ENCODE measurements around the gene CNTFR. TPM values are rescaled to one million over a fixed set of nuclear protein-coding genes. Genes with fewer than 3 reads are reported as not detected.

The CNTFR gene
- total RNA-seq, 2 experiments from 2014 or later = not detected

GRCh38 chr9:34590381-34591247, 1.1 kb upstream of the CNTFR start:
- POLR2A ChIA-PET = interaction anchor here (1.0 to 1.1 kb wide), 2 partner anchors 10 to 133 kb away, joined by 3 read pairs; no protein-coding TSS in a partner anchor
- peak; percentile 25 for ATAC-seq
- Mint-ChIP-seq H3K4me1 (ENCODE audit: low read depth) (peaks cover 23% of the 10 kb centered on the region), H3K36me3 (ENCODE audit: low read depth) (no peaks in the 10 kb centered on the region), H3K27ac (no peak overlapping the region), H3K27me3 (peaks cover 60% of the 10 kb centered on the region), H3K4me3 (peak overlapping the region; percentile 53), H3K9me3 (no peaks in the 10 kb centered on the region)
- no peak for TF ChIP-seq CTCF (IDR thresholded peaks at IDR 0.05)
- DNase-seq = peak; percentile 24
- intact Hi-C loops (cut with micrococcal nuclease) = loop anchor here (5.0 kb wide), 2 partner anchors 43 to 153 kb away; no protein-coding TSS in a partner anchor
- CTCF ChIA-PET = interaction anchor here (0.7 to 3.2 kb wide), 28 partner anchors 9 to 204 kb away, joined by 3 to 43 read pairs (median 6); partner anchors contain the start of genes CCL27, DCTN3 and SIGMAR1

- Mint-ChIP-seq H3K27me3 (peaks cover 70% of the 10 kb centered on the region), H3K4me3 (peak overlapping the region; percentile 30), H3K36me3 (ENCODE audit: low read depth) (no peaks in the 10 kb centered on the region), H3K4me1 (ENCODE audit: low read depth) (peaks cover 23% of the 10 kb centered on the region), H3K27ac (no peak overlapping the region), H3K9me3 (no peaks in the 10 kb centered on the region)
- DNase-seq (no peak), ATAC-seq (no peak)
- intact Hi-C loops (cut with micrococcal nuclease) = no loop called here
- CTCF ChIA-PET = interaction anchor here (0.6 to 3.5 kb wide), 6 partner anchors 15 to 185 kb away, joined by 3 to 14 read pairs (median 4); partner anchors contain the start of gene DCTN3
- no peak for TF ChIP-seq CTCF (IDR thresholded peaks at IDR 0.05)
- POLR2A ChIA-PET = interaction anchor here (0.8 kb wide), 1 partner anchor 10 kb away, joined by 3 read pairs; no protein-coding TSS in a partner anchor
These were observed 571 bp downstream of the CNTFR start for GRCh38 chr9:34588671-34589635.

GRCh38 chr9:34587271-34587670, 2.3 kb downstream of the CNTFR start:
- no peaks in the 10 kb centered on the region for H3K9me3 Mint-ChIP-seq
- peaks cover 20% of the 10 kb centered on the region for H3K4me1 Mint-ChIP-seq (ENCODE audit: low read depth)
- DNase-seq (no peak), ATAC-seq (no peak)
- ChIA-PET CTCF (interaction anchor here (1.0 to 3.5 kb wide), 7 partner anchors 10 to 183 kb away, joined by 3 to 14 read pairs (median 6); partner anchors contain the start of gene DCTN3), POLR2A (no interaction called here)
- TF ChIP-seq CTCF (IDR thresholded peaks at IDR 0.05) = no peak
- H3K4me3 Mint-ChIP-seq = no peak overlapping the region
- H3K27me3 Mint-ChIP-seq = peaks cover 62% of the 10 kb centered on the region
- H3K27ac Mint-ChIP-seq = no peak overlapping the region
- no peaks in the 10 kb centered on the region for H3K36me3 Mint-ChIP-seq (ENCODE audit: low read depth)
- intact Hi-C loops (cut with micrococcal nuclease) = no loop called here

- H3K9me3 Mint-ChIP-seq = no peaks in the 10 kb centered on the region
- ATAC-seq = no peak
- peaks cover 55% of the 10 kb centered on the region for H3K27me3 Mint-ChIP-seq
- no peak for TF ChIP-seq CTCF (IDR thresholded peaks at IDR 0.05)
- H3K4me1 Mint-ChIP-seq (ENCODE audit: low read depth) = peaks cover 16% of the 10 kb centered on the region
- no peak overlapping the region for H3K27ac Mint-ChIP-seq
- POLR2A ChIA-PET = no interaction called here
- no peaks in the 10 kb centered on the region for H3K36me3 Mint-ChIP-seq (ENCODE audit: low read depth)
- no peak overlapping the region for H3K4me3 Mint-ChIP-seq
- no peak for DNase-seq
- intact Hi-C loops (cut with micrococcal nuclease) = no loop called here
- CTCF ChIA-PET = interaction anchor here (1.1 to 3.5 kb wide), 5 partner anchors 9 to 182 kb away, joined by 4 to 14 read pairs (median 7); no protein-coding TSS in a partner anchor
These were observed 3.4 kb downstream of the CNTFR start for GRCh38 chr9:34585946-34586669.
